Neural crest cell (in vitro differentiated cells): ENCODE results near the gene SFMBT1. TPM values are rescaled to one million over a fixed set of nuclear protein-coding genes. Genes with fewer than 3 reads are reported as not detected.

Source experiments
- DNase-seq: peaks from one replicate; pipeline ENCODE4 v3.0.0; 2021; ENCODE audit warnings: low read depth, mixed read lengths, low spot score
- H3K27ac Mint-ChIP-seq: one replicate; pipeline ENCODE4 v1.8.0; 2021; ENCODE audit warnings: mild to moderate bottlenecking, mixed read lengths; ENCODE audit not compliant: unreplicated experiment
- H3K27me3 Mint-ChIP-seq: 2 replicates; pipeline ENCODE4 v1.8.0; 2021; ENCODE audit warnings: low read depth, mild to moderate bottlenecking, mixed read lengths
- H3K36me3 Mint-ChIP-seq: 2 replicates; pipeline ENCODE4 v1.8.0; 2021; ENCODE audit warnings: low read depth, mild to moderate bottlenecking, mixed read lengths
- H3K4me1 Mint-ChIP-seq: 2 replicates; pipeline ENCODE4 v1.8.0; 2021; ENCODE audit warnings: mixed read lengths
- H3K4me3 Mint-ChIP-seq: one replicate; pipeline ENCODE4 v1.8.0; 2021; ENCODE audit warnings: mild to moderate bottlenecking, mixed read lengths
- H3K9me3 Mint-ChIP-seq: 2 replicates; pipeline ENCODE4 v1.8.0; 2021; ENCODE audit warnings: mixed read lengths
- CTCF ChIP-seq: fragments of 200-600 bp; sonication (generic); conservative IDR thresholded peaks from 2 replicates; pipeline ENCODE4 v1.5.0; 2021; ENCODE audit warnings: antibody characterized with exemption, mild to moderate bottlenecking
- total RNA-seq: library from RNA; stranded (reverse); gene quantifications from 2 replicates; pipeline ENCODE4 v1.2.1, GENCODE V29; 2021

Gene SFMBT1
- total RNA-seq, 1 donor from 2014 or later = 19.8 TPM

- H3K4me3 Mint-ChIP-seq = peak within 1 kb of the TSS; percentile 91
- DNase-seq = peak; percentile 73
- H3K9me3 Mint-ChIP-seq = no peaks in the 10 kb centered on the region
- TF ChIP-seq CTCF = no peak
- H3K27ac Mint-ChIP-seq = peak within 1 kb of the TSS; percentile 3
- no peaks in the 10 kb centered on the region for H3K36me3 Mint-ChIP-seq
- no peaks in the 10 kb centered on the region for H3K27me3 Mint-ChIP-seq
- peaks cover 18% of the 10 kb centered on the region for H3K4me1 Mint-ChIP-seq
Measured at GRCh38 chr3:52897130-52898122, 148.4 kb downstream of the SFMBT1 start, which contains the start of gene STIMATE. Gene STIMATE (minus strand): TSS chr3:52897548. CDS start chr3:52897450, 98 bp downstream.

GRCh38 chr3:52896613-52897012 lies 149.3 kb downstream of the SFMBT1 start:
- no peak for DNase-seq
- H3K27me3 Mint-ChIP-seq = no peaks in the 10 kb centered on the region
- peaks cover 18% of the 10 kb centered on the region for H3K4me1 Mint-ChIP-seq
- H3K27ac Mint-ChIP-seq = peak overlapping the region; percentile 3
- H3K4me3 Mint-ChIP-seq = peak overlapping the region; percentile 91
- no peak for TF ChIP-seq CTCF
- H3K36me3 Mint-ChIP-seq = no peaks in the 10 kb centered on the region
- no peaks in the 10 kb centered on the region for H3K9me3 Mint-ChIP-seq

GRCh38 chr3:52896151-52896550 lies 149.7 kb downstream of the SFMBT1 start:
- H3K4me1 Mint-ChIP-seq = peaks cover 18% of the 10 kb centered on the region
- no peak for DNase-seq
- no peak overlapping the region for H3K27ac Mint-ChIP-seq
- H3K36me3 Mint-ChIP-seq = no peaks in the 10 kb centered on the region
- H3K9me3 Mint-ChIP-seq = no peaks in the 10 kb centered on the region
- no peaks in the 10 kb centered on the region for H3K27me3 Mint-ChIP-seq
- peak overlapping the region; percentile 91 for H3K4me3 Mint-ChIP-seq
- no peak for TF ChIP-seq CTCF

GRCh38 chr3:52895418-52895817 lies 150.5 kb downstream of the SFMBT1 start:
- Mint-ChIP-seq H3K4me1 (peaks cover 18% of the 10 kb centered on the region), H3K27ac (no peak overlapping the region), H3K27me3 (no peaks in the 10 kb centered on the region), H3K4me3 (peak overlapping the region; percentile 91), H3K36me3 (no peaks in the 10 kb centered on the region), H3K9me3 (no peaks in the 10 kb centered on the region)
- DNase-seq = no peak
- TF ChIP-seq CTCF = no peak

- Mint-ChIP-seq H3K27me3 (no peaks in the 10 kb centered on the region), H3K27ac (no peak overlapping the region), H3K4me1 (peaks cover 23% of the 10 kb centered on the region), H3K4me3 (peak overlapping the region; percentile 91), H3K9me3 (no peaks in the 10 kb centered on the region), H3K36me3 (no peaks in the 10 kb centered on the region)
- no peak for DNase-seq
- TF ChIP-seq CTCF = no peak
Measured at GRCh38 chr3:52894756-52895155, 151.1 kb downstream of the SFMBT1 start.
